Activated CD8-positive, alpha-beta memory T cell treated with anti-CD3 and anti-CD28 coated beads for 24 hours (primary cell): Measurements from ENCODE around the gene NR2E3.

ENCODE experiments used
- DNase-seq: peaks from one replicate; pipeline ENCODE4 v3.0.0-alpha.2; 2020

NR2E3 gene

DNA sequence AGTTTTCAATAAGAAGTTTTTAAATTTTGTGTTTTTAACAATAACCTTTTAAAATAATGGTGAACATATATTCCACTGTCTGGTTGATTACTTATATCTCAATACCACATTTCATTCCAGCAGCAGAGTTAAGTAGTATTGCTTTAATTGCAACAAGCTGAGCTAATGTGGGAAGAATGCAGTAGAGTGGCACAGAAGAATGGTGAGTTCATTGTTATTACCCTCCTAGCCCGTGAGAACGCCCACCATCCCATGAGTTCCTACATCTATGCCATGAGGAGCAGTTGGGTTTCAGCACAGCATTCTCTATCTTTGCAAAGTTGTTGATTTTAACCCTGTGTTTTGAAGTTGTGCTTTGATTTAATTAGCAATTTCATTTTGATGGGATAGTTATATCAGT lies 17.8 kb upstream of the NR2E3 start:
- no peak for DNase-seq

GRCh38 chr15:71798641-71799040 lies 11.7 kb upstream of the NR2E3 start:
- DNase-seq = no peak

DNA sequence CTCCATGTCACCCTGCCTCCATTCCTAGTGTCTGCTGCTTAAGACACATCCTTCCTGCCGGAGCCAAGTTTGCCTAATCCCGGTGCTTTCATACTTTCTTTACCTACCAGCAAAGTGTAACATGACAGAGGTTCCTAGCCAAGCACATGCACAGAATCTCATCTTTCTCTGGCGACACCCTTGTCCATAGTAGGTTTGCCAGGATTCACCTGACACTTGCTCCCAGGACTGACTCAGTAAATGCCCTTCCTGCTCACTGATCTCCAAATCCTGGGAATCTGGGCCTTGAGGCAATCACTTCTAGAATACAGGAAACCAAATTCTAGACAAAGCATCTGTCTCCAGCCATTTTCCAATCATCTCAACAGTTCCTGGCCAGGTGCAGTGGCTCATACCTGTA lies 10.2 kb upstream of the NR2E3 start:
- no peak for DNase-seq

- DNase-seq = no peak
Measured at GRCh38 chr15:71800835-71801745, 9.3 kb upstream of the NR2E3 start.

DNA sequence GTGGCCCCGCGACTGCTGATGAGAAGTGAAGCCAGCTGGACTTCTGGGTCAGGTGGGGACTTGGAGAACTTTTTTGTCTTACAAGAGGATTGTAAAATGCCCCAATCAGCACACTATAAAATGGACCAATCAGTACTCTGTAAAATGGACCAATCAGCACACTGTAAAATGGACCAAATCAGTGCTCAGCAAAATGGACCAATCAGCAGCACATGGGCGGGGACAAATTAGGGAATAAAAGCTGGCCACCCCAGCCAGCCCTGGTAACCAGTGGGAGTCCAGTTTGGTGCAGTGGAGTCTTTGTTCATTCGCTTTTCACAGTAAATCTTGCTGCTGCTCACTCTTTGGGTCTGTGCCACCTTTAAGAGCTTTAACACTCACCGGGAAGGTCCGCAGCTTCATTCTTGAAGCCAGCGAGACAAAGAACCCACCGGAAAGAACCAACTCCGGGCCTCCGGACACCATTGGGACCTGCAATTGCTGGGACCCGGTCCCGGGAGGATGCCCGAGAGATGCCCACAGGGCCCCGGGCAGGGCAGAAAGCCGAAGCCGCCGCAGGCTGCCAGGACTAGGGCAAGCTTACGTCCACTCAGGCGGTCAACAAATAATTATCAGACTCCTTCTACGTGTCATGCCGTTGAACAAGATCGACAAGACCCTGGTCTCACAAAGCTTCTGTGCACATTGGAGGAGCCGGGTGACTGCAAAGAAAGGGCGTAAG lies 8.3 kb upstream of the NR2E3 start:
- no peak for DNase-seq

DNA sequence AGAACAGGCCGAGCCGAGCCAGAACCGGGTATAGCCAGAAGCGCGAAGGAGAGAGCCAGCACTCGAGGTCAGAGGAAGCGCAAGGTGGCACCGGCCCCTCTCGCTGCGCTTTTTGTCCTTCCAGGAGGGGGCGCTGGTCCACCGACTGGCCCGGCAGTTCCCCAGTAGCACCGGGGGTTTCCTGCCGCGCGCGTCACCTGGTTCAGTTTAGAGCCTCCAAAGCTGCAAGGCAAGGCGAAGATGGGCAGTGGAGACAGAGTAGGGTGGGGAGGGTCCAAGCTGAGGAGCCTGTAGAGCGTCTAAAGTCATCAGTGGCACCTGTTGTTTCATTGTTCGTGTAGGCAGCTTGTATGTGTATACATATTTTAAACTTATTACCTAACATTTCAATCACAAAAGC lies 7.6 kb upstream of the NR2E3 start:
- no peak for DNase-seq

DNA sequence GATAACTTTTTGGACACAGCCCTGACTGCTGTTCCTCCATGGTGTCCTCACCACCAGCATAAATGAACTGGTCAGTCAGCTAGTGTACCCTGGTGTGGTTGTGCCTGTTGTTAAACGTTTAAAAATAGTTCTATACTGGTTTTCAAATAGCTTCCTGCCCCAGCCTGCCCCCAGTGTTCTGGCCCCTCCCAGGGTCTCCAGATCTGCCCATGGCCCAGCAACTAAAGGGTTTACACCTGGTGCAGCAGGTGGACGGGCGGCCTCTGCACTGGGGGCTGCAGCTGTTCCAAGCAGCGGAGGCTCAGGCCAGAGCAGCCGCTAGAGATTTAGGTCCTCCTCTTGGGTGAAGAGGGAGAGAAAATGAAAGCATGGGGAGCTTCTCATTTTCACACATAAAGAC lies 6.1 kb upstream of the NR2E3 start:
- no peak for DNase-seq

- no peak for DNase-seq
Measured at GRCh38 chr15:71804695-71805470, 5.5 kb upstream of the NR2E3 start.

- DNase-seq = no peak
Measured at GRCh38 chr15:71806452-71806931, 3.9 kb upstream of the NR2E3 start.

DNA sequence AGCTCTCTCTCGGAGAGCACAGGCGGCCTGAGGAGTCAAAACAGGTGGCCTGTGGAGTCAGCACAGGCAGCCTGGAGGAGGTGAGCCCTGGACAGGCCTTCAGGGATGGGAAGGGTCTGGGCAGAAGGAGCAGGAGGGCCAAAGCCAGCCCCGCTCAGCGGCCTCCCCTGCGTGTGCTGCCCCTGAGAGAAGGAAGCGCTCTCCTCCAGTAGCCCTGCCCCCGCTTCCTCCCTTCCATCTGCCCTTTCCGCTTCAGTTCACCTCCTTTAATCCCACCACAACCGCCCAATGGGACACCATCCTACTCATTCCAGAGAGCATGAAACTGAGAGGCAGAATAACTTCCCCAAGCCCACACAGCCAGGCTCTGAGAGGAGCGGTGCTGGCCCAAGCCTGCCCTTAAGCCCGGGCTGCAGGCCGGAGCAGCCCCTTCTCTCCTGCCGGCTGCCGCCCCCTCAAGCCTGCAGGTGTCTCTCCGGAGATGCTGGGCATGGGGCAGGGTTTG lies 3.2 kb upstream of the NR2E3 start:
- DNase-seq = no peak

GRCh38 chr15:71807691-71808091 lies 2.7 kb upstream of the NR2E3 start:
- DNase-seq = no peak

- no peak for DNase-seq
Measured at GRCh38 chr15:71808311-71809020, 1.9 kb upstream of the NR2E3 start.

- no peak for DNase-seq
Measured at GRCh38 chr15:71809346-71809745, 1.0 kb upstream of the NR2E3 start.

DNA sequence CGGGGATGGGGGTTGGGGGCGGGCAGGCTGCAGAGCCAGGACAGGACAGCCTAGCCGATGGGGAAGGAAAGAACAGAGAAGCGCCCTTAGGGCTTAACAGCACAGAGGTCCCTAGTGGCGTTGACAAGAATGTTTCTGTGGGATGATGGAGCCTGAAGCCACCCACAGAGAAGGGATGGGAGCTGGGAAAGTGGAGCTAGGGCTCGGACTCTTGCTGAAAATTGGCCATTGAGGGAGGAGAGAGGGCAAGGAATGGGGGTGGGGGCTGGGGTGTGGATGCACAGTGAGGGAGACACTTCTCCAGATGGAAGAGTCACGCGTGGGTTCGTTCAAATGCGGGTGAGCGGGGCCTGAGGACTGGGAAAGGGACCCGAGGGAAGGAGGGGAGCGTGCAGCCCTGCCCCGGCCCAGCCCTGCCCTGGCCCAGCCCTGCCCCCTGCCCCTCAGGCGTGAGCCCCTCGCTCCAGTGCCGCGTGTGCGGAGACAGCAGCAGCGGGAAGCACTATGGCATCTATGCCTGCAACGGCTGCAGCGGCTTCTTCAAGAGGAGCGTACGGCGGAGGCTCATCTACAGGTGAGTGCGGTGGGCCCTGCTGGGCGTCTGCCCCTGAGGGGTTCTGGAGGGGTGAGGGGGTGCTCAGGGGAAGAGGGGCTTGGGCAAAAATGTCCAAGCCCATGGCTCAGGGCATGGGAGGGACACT lies 832 bp downstream of the NR2E3 start:
- DNase-seq = no peak

DNA sequence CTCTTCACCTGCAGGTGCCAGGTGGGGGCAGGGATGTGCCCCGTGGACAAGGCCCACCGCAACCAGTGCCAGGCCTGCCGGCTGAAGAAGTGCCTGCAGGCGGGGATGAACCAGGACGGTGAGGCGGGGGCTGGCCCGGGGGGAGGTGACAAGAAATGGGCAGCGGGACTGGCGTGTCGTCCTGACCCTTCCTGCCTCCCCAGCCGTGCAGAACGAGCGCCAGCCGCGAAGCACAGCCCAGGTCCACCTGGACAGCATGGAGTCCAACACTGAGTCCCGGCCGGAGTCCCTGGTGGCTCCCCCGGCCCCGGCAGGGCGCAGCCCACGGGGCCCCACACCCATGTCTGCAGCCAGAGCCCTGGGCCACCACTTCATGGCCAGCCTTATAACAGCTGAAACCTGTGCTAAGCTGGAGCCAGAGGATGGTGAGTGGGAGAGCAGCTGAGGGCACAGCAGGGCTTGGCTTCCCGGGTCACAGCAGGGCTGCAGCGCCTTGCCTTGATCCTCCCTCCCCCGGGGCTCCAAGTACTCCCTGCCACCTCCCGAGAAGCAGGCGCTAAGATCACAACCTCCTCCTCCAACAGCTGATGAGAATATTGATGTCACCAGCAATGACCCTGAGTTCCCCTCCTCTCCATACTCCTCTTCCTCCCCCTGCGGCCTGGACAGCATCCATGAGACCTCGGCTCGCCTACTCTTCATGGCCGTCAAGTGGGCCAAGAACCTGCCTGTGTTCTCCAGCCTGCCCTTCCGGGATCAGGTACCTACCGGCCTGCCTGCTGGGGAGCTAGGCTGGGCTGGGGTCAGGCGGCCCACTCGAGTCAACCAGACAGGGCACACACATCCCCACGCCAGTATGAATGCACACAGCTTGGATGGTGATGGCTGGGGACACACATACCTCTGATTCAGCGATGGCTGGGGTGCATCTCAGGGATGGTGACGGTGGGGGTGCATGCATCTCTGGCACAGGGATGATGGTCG lies 1.7 kb downstream of the NR2E3 start:
- no peak for DNase-seq

DNA sequence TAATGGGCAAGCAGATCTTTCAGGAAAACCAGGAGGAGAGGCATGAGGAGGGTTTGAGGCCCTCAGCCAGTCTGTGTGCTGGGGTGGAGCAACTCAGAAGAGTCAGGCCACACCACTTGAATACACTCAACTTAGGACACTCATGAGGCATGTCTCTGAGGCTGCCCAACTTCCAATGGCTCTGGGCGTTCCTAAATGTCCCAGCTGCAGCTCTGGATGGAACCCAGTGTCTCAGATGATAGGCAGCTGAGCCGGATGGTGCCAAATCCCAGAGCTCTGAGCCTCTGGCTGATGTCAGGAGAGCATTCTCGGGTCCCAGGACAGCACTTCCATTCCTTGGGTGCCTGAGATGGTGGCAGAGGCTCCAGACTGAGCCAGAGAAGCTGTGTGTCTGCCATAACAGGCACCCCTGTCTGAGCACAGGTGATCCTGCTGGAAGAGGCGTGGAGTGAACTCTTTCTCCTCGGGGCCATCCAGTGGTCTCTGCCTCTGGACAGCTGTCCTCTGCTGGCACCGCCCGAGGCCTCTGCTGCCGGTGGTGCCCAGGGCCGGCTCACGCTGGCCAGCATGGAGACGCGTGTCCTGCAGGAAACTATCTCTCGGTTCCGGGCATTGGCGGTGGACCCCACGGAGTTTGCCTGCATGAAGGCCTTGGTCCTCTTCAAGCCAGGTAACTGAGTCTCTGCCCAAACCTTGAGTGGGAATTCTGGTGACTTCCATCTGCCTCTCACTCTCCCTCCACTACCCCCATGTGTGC lies 2.8 kb downstream of the NR2E3 start:
- DNase-seq = no peak

GRCh38 chr15:71813723-71814470 lies 3.5 kb downstream of the NR2E3 start:
- no peak for DNase-seq

GRCh38 chr15:71815301-71815700 lies 4.9 kb downstream of the NR2E3 start:
- no peak for DNase-seq

DNA sequence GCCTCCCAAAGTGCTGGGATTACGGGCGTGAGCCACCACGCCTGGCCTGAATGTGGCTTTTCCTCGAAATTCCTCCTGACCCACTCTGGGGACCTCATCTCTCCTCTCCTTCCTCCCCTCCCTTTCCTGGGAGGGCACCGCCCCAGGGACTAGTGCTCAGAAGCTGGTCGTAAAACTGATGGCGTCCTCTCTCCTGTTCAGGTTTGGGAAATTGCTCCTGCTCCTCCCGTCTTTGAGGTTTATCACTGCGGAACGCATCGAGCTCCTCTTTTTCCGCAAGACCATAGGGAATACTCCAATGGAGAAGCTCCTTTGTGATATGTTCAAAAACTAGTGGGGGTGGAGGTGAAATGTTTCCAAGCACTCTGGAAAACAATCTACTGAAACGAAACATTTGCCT lies 7.0 kb downstream of the NR2E3 start:
- no peak for DNase-seq
